GM18867 (cell line): ENCODE results near the gene P4HB.
A peak's percentile ranks its signal among the peaks of the same experiment; 100 is the strongest.

Experiments
- ATAC-seq: cut with Tn5 transposase; IDR thresholded peaks from one replicate; pipeline ENCODE4 v1.9.1; 2021; ENCODE audit warnings: mild to moderate bottlenecking, moderate library complexity; ENCODE audit not compliant: unreplicated experiment

Gene P4HB

DNA sequence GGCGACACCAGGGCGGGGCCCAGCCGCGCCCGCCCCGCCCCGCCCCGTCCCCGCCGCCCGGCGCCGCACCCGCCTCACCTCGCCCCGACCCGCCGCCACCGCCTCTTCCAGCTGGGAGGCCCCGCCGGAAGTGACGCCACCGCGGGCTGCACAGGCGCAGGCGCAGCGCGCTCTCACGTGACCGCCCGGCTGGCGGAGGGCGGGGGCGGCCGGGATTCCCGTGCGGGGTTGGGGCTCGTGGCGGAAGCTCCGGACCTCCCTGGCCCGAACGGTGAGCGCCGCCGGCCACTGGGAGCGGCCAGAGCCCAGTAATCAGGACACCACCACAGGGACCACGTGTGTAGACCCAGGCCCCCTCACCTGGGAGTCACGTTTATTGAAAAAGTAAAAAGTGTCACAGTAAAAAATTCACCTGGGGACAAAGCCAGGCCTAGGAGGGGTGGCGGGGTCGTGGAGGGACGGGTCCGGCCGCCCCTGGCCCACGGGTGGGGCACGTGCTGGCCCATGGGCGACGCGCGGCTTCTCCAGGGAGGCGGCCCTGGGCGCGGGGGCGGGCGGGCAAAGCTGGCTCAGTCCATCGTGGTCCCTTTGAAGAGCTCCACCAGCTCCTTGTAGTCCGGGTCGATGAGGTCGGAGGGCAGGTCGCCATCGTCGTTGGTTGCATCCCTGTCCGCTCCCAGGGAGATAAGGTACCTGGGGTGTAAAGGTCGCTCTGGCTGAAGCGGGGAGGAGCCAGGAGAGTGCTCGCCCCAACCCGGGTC, 27.0 kb downstream of the P4HB start, which contains the start of gene MCRIP1:
MCRIP1 (minus strand) TSS at position 132 of the 761 bp plus-strand sequence. CDS start 8,785 bp downstream, outside the sequence.
- ATAC-seq: peak; percentile 71

DNA sequence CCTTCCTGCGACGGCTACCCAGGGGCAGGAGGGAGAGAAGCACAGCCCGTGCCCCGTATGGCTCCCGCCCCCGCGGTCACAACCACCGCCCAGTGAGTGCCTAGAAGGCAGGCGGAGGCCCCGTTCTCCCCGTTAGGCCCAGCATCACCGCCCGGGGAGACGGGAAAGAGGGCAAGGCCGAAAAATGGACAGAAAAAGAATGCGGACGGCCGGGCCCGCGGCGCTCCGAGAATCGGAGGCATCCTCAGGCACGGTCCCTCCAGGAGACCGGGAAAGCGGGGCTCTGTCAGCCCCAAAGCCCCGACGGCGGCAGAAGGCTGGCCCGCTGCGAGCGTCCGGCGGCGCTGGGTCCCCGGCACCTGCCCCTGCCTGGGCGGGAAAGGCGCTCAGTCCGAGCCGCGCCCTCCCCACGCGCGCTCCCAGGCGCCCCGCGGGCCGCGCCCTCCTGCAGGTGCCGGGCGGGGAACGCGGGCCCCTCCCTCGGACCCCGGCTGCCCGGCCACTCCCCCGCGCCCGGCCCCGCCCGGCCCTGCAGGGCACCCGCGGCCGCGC, 27.7 kb downstream of the P4HB start:
- ATAC-seq: peak; percentile 5

DNA sequence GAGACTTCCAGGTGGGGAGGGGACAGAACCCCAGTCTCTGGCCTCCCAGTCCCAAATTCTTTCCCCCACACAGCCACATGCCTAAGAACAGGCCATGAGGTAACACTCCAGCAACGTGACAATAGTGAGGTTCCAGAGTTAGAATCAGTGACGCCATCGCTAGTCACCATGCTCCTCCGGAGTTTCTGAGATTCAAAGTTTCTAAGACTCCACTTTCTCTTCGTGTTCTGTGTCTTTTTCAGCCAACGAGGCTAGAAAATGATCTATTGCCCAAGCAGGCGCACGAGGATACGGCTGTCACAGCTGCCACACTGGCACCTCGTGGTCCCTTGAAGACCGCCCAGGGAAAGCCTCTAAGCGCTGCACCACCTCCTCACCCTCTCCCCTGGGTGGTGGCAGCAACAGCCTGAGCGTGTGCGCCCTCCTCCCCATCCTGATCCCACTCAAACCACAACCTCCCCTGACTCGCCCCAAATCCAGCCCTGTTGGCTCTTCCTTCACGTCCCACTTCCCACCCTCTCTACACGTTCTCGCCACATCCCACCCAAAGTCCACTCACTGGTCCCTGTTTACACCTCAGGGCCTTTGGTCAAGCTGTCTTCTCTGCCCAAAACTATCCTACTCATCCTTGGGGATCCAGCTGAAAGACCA, 28.3 kb downstream of the P4HB start:
- ATAC-seq: peak; percentile 2

DNA sequence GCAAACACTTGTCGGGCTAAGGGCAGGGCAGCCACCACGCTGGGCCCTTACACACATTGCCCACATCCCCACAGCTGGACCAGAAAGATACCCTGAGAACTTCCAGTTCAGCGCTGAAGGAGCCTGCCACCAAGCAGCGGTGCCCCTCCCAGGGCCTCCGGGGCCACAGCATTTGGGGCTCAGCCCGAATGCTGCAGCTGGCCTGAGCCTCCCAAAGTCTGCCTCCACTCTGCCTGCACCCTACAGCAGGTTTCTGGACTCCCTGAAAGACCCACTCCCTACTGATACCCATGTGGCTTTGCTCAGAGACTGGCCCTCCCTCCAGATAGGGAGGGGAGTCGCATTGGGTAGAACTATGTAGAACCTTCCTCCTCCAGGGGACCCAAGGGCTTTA, 28.8 kb downstream of the P4HB start:
- ATAC-seq: no peak

DNA sequence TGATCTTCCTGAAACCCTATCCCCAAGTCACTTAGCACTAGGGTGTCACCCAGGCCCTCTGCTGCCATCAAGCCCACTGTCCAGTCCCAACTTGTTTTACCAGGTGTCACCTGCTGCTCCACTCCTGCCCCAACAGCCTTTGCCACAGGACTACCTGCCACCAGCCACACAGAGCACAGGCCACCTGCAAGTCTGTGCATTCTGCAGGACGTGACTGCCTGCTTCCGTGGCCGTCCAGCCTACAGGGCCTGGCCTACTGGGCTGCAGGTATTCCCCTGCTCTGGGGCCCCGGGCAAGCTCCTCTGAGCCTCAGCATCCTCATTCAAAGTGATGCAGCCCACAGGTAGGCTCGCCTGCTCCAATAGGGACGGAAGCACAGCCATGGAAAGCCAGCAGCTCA, 30.5 kb downstream of the P4HB start:
- no peak for ATAC-seq

DNA sequence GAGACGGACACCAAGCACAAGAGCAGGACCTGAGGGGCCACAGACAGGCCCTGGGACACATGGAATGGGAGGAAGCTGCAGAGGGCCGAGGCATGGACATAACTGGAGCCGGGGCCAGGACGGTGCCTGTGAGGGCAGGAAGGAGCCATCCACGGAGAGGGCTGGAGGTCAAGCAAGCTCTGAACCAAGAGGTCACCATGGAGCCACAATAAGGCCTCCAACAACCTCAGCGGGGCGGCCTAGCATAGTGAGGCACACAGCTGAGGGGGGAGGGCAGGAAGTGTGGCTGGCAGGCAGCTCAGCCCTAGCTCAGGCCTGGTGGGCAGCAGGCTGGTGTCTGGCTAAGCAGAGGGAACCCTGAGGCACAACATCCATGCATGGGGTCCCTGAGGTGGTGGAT, 31.7 kb downstream of the P4HB start:
- ATAC-seq: no peak

DNA sequence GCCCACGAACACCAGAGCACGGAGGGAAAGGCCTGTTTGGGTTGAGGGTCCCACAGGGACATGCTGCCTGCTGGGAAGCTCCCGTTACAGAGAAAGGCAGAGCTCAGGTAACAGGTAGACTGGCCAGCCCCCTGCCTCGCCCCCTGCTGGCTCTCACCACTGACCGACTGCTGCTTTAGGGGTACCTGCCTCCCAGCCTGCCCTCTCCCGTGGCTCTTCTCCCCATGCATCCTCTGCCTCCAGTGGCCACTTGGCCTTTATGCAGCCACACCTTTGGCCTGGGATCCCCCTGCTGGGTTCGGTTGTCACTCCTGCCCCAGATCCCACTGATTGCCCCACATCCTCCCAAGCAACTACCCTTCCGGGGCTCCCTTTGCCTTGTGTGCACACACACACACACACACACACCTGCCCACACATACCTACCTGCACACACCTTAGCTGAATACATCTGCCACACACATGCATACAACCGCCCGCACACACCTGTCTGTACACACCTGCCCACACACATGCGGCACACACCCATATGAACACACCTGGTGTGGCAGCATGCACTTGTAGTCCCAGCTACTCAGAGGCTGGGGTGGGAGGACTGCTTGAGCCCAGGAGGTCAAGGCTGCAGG, 34.4 kb downstream of the P4HB start:
- no peak for ATAC-seq

DNA sequence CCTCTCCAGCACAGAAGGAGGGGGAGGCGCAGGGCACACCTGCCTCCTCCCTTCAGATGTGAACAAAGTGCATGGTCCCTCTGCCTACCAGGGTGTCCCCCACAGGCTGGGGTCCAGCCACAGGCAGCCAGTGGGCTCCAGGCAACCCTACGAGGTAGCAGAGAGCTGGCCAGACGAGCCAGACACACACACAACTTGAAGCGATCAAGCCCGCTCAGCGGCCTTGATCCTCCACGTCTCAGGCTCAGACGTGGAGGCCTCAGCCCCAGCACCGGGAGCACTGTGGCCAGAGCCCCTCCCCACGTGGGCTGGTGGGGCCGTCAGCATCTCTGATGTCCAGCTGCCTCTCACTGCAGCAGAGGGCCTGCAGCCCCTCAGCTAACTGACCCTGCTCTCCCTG, 35.7 kb downstream of the P4HB start:
- no peak for ATAC-seq

DNA sequence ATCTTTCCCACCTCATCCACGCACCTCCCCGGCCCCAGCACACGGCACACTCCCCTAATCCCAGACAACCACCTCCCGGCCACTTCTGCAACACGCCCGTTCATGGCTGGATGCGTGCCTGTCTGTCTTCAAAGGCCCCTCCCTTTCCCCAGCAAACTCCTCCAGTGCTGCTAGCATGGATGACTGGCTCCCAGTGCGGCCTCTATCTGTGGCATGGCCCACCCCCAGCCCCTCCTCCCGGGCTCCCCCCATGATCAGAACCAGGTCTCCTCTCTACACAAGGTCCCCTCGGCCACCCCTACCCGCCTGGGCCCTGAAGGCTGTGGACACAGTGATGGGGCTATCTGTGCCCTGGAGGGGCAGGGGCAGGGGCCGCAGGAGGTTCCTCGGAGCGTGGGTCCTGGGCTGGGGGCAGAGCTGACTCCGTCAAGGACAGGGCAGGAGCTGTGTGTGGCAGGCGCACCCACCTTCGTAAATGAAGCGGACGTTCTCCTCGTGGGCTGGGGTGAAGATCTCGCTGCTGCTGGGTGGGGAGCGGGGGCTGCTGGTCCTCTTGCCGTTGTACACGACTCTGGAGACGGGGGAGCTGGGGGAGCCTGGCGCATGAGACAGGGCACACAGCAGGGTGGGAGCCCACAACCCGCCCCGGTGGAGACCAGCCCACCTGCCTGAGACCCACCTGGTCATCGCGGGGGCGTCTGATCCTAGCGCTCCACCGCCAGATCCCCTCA, 36.4 kb downstream of the P4HB start:
- ATAC-seq: no peak

DNA sequence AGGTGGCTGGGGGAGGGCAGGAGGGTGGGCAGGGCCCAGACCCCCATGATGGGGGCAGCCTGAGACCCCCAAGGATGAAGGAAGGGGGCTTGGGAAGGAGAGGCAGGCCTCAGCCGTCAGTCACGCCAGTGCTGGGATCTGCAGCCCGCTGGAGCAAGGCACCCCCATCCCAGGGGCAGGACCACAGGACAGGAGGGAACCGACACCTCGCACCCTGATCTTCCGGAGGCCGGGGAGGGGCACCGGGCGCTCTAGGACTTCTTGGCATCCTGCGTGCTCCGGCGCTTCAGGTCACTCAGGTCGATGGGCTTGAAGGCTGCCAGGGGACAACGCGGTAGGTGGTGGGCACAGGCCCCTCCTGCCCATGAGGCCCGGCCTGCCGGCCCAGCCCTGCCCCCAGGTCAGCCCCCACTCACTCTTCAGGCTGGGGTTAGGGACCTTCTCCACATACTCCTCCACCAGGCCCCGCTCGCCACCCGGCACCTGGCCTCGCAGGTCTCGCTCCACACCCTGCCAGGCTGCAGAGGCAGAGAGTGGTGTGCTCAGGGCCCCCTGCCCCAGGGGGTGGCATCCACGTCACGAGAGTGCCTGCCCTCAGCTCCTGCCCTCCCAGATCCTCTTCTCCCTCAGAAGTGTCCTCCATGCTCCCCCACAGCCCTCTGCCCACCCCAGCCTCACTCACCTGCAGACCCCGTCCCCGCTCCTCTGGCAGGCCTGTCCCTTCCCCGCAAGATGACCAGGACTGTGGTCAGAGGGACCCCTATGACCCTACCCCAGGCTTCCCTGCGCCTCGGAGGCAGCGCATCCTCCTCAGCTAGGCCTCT, 37.1 kb downstream of the P4HB start:
- ATAC-seq: no peak

DNA sequence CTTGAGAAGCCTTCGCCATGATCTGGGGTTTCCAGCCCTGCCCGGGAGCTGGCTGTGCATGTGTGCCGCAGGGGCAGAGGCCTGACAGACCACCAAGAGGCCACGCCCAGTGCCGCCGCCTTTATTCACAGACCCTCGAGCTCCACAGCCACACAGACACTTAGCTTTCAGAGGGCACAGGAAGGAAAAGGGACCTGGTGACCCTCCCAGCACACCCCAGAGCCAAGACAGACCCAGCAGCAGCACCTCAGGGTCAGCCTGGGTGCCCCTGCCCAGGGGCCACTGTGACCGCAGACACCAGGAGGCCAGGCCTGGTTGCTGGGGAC, 38.1 kb downstream of the P4HB start:
- ATAC-seq: no peak

DNA sequence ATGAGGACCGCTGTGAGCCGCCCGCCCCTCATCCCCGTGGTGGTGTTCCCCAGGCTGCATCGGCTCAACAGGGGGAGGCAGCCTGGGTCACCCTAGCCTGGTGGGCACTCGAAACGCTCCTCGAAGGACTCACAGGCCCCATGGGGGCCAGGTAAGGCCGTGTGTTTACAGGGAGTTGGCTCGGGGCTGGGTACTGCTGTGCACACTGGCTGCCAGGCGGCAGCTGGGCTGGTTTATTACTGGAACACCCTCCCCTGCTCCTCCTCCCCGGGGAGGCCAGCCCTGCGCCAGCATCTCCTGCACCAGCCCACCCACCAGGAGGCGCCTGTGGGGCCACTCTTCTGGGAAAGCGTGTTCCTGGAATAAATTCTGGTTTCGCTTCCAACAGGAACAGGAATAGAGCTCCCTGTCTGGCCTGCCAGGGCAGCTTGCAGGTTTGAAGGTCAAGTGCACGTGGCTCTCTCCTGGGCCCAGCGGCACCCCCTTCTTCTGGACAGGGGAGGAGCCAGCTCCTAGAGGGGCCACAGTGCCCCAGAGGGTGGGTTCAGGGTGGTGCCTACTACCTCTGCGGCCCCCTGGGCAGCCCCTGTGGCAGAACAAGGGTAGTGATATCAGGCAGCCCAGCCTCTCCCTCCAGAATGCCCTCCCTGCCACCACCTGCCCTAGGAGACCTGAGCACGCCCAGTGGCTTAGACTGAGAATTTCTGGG, 38.6 kb downstream of the P4HB start:
- no peak for ATAC-seq

DNA sequence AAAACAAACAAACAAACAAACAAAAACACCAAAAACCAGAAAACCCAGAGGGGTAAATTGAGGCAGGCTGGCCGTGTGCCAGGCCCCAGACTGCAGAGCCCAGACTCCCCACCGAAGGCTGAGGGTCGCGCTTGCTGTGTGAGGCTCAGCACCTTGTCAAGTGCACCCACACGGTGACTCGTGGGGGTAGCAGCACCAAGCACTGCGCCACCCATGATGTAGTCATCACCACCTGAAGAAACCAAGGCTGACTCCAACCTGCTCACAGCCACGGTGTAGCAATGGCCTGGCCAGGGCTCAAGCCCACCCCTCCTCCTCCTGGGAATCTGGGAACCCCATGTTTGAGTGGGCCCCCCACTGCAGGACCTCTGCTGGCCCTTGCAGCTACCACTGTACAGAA, 39.2 kb downstream of the P4HB start:
- no peak for ATAC-seq

DNA sequence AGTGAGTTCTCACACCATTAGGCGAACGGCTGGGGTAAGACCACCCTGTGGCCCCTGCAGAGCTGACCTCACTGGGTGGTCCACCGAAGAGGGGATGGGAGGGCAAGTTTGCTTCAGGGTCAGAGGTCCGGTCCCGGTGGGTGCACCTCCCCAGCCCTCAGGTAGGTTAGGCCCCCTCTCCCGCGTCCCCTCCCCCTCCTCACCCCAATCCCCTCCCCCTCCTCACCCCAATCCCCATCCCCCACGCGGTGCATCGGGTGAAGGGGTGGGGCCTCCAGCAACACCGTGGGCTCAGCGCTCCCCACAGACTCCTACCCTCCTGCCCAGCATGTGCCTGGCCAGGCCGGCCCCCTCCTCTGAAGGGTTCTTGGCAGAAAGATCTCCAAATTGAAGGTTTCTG, 40.6 kb downstream of the P4HB start:
- ATAC-seq: no peak

DNA sequence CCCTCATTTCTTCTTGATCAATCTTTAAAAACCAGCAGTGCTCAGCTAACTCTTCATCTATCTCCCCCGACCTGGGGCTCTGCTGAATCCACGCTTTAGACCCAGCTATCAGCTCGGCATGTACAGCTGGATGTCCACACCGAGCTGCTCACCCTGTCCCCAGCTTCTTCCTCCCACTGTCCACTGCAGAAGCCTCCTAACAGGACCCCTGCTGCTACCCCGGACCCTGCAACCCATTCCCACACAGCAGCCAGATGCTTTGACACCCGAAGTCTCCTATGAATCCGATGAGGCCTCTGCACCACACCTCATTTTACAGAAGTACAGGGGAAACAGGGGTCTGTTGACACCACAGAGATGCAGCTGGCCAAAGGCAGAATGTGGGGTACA, 42.6 kb downstream of the P4HB start:
- ATAC-seq: no peak

DNA sequence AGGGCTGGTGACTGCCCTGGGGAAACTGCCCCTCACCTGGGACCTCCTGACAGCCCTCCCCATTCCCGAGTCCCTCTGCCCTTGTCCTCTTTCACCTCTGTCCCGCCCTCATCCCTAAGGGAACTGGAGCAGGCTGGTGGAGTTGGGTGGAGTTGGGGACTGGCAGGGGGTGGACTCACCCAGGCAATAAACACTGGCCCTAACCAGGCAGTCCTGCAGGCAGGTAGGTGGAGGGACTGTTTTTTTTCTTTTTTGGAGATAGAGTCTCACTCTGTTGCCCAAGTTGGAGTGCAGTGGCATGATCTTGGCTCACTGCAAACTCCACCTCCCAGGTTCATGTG, 44.7 kb downstream of the P4HB start:
- no peak for ATAC-seq

DNA sequence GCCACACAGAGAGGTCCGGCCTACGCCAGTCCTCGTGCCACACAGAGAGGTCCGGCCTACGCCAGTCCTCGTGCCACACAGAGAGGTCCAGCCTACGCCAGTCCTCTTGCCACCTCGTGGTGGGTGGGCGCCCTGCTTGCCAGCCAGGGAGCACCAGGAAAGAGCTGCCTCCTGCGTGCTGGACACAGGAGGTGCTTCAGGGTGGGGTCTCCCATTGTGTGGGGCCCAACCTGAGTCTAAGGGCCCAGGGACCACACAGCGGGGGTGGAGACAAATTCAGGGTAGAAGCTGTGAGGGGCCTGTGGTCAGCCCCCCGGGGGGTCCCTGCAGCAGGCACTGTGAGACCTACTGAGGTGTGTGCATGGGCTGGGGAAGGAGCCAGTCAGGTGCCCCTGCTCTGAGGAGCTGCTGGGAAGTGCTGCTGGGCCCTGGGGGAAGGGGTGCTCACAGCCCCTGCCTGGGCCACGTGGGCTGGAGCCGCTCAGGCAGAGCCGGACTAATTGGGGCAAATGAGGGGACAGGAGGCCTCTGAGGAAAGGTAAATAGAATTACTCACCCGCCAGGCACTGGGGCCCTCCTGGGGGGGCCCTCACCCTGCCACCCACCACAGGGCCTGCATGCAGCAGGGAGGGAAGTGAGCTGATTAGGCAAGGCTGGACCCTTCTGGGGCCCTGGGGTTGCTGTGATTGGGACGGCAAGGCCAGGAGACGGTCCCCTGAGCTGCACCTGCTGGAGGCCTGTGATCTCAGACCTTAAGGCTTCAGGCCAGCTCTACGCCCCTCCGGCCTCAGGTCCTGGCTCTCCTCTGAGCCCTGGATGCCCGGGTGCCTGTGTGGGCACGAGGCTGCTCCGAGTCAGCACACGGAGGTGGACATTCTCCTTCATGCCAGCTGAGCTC, 45.3 kb downstream of the P4HB start:
- no peak for ATAC-seq

DNA sequence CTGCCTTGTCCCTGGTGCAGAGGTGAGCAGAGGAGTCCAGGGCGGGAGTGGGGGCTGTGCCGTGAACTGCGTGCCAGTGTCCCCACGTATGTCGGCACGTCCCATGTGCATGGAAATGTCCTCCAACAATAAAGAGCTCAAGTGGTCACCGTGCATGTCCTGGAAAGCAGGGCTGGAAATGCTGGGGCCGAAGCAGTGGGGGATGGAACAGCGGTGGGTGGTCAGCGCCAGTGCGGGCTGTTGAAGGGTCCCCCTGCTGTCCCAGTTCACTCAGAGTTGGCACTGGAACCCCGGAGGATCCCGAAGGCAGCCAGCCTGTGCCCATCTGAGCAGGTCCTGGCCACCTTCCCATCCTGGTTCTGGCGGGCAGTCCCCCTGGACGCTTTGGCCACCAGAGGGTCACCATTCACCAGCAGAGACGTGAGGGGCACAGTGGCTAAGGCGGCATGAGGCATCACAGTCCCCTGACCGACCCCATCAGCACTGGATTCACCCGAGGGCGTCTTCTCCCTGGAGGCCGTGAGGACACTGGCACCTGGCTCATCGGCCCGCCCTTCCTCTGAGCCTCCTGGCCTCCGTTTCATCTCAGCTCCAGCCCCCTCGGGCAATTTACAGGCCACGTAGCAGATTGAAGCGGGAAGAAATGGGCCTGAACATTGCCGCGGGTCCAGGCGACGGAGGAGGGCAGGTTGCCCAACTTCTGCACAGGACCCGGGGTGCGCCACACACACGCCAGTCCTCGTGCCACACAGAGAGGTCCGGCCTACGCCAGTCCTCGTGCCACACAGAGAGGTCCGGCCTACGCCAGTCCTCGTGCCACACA, 46.3 kb downstream of the P4HB start:
- ATAC-seq: no peak
